Suppressor macrophage treated with lipopolysaccharide for 4 hours (primary cell): ENCODE measurements around the gene PDX1.

Experiments used
- DNase-seq: peaks from one replicate; pipeline ENCODE4 v3.0.0-alpha.2; 2020

Gene PDX1

GRCh38 chr13:27919934-27920676 lies at the start of gene PDX1:
Gene PDX1 (plus strand): TSS chr13:27920000. CDS start chr13:27920139, 139 bp downstream.
- DNase-seq, result peak; percentile 35

GRCh38 chr13:27878274-27878673 lies 41.5 kb upstream of the PDX1 start:
- DNase-seq, result no peak

DNA sequence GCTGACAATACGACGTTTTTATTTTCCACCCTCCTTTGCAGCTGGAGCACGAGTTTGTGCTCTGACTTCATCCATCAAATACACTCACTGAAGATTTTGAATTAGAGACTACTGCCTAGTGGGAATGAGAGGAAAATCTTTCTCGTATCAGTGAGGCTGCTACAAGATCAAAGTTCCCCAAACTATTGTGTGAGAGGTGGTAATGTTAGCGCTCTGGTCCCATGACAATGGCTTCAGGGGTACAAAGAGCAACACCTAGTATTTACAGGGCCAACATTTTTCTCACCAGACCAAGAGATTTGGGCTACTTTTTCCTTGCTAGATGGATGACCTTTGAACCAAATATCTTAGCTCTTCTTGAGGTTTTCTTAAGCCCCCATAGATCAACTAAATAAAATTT lies 30.3 kb upstream of the PDX1 start:
- no peak for DNase-seq

- no peak for DNase-seq
Measured at GRCh38 chr13:27896726-27897125, 23.1 kb upstream of the PDX1 start.

DNA sequence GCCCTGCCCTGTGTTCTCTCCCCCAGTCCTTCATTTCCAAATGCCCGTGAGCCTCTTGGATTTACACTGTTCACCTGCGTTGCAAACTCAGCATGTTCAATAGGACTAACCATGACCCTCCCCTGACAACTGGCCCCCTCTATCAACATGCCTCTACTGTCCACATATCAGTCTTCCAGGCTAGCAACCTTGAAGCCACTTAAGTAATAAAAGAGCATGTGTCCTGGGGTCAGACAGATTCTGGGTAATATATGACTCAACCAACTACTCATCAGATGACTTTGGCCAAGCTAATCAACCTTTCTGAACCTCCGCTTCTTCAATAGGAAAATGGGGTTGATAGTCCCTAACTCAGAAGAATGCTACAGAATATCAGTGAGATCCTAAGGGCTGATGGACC lies 15.1 kb upstream of the PDX1 start:
- no peak for DNase-seq

GRCh38 chr13:27905650-27906049 lies 14.2 kb upstream of the PDX1 start:
- DNase-seq, result no peak

- DNase-seq, result no peak
Measured at GRCh38 chr13:27907121-27907787, 12.5 kb upstream of the PDX1 start.

GRCh38 chr13:27909378-27909777 lies 10.4 kb upstream of the PDX1 start:
- DNase-seq, result no peak

GRCh38 chr13:27911521-27911920 lies 8.3 kb upstream of the PDX1 start:
- no peak for DNase-seq

DNA sequence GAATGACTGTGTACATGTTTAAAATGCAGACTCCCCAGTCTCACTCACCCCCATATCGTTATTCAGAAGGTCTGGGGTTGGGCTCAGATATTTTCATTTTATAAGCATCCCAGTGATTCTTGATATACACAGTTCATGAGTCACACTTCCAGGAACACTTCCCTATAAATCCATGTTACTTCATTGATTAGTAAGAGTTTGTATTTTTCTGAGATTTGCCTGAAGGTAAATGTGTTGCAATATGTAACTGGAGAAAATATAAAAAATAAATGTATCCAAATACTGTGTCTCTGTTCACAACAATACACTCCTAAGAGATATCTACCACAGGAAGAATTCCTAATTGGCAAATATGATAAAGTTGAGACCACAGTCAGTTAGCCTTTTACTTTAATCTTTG lies 6.6 kb upstream of the PDX1 start:
- DNase-seq, result no peak

DNA sequence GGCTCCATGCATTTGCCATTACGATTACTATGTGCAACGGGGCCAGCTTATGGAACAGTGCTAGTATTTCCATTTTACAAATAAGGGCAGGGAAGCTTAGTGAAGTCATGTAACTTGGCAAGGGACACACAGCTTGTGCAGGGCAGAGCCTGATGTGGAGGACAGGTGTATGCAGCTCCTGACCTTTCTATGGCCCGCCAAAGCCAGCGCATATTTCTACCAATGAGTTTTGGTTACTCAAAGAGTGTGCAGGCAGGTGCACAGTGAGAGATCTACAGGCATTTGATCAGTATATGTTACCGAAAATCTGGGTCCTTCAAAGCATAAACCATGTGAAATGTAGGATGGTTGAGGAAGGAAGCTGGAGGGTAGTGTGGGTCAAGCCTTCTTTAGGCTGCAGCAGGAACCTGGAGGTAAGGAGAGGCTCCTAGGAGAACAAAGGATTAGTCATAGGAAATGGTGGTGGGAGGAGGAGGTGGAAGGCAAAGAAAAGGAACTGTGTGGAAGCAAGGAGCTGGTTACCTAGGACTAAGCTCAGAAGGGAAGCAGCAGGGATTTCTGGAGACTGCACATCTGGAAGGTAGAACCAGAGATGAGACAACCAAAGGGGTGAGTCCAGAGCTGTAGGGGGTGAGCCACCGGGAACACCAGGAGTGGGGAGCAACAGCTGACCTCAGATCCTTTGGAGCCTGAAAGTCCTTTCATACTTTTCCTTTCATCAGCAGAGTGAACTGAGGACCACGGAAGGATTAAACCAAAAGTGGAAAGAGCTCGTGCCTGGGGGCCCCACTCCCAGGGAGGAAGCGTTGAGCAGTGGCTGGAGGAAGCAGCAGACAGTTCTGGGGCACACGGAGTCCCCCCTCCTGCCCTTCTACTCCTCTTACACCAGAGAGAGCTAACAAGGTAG lies 4.2 kb upstream of the PDX1 start:
- no peak for DNase-seq

DNA sequence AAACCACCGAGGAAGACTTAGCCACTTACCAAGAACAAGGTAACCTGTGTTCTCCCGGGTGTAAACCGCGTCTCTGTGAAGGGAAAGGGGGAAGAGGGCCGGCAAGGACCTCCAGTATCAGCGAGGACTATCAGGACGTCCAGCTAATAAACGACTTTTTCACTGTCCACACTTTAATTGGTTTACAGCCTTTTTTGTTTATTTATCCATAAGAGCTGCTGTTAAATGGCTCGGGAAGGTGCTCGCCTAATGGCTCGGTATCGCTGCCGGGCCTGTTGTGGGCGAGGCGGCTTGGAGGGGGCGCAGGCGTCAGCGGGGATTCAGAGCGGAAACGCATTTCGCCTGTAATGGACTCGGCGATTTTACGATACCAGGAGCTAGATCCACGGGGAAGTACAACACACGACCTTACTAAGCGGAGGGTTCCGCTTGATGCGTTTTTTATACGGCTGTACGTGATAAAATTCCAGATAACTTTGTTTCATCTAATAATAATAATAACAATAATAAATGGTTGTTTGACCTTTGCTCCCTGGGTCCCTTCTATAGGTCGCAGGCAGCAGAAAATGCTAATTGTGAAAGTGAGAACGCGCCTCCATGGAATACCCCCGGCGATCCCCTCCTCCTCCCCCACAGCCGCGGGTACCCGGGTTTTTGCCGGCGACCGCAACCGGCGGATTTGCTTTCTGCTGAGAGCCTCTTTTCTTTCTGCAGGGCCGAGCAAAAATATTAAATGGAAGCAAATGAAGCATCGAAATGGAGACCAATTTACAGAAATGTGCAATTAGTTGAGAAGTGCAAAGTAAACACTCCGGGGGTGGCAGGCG lies 2.5 kb upstream of the PDX1 start:
- no peak for DNase-seq

DNA sequence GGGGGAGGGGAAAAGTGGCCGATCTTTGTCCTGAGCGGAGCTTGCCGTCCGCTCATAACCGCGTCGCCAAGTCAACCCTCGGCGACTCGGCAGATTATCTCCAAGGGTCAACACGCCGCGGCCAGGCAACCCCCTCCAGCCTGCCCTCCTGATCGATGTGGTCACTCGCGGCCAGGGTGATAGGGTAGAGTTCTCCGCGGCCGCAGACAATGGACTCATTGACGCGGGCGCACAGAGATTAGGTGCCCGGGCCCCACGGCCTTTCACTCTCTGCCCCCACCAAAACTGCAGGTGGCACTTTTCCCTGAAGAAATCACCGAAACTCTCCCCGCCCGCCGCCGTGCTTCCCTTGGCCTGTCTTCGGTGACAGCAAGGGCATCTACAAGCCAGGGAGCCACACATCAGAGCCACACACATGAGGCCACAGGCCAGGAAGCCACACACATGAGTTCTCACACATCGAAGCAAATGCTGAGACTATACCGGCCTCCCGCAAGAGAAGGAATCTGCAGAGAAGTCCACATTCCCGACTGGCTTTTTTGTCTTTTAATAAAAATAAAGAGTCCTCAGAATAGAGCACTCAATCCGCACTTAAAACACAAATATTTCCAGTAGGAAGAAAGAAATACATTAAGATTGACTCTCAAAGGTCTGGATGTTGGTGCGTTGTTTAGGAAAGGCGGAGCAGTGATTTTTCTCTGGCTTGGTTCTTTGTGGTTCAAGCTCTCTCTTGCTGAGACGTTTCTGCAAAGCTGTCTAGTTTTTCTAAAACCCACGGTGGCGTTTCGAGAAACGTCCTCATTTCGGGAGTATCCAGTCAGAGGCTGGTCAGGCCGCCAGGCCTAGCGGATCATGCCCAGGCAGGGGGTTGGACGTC lies 1.5 kb upstream of the PDX1 start:
- DNase-seq, result no peak

GRCh38 chr13:27918918-27919658 lies 712 bp upstream of the PDX1 start:
- DNase-seq, result no peak

GRCh38 chr13:27919659-27919933 lies 204 bp upstream of the PDX1 start:
- DNase-seq, result no peak

- peak; percentile 19 for DNase-seq
Measured at GRCh38 chr13:27920677-27921420, 1.0 kb downstream of the PDX1 start.

DNA sequence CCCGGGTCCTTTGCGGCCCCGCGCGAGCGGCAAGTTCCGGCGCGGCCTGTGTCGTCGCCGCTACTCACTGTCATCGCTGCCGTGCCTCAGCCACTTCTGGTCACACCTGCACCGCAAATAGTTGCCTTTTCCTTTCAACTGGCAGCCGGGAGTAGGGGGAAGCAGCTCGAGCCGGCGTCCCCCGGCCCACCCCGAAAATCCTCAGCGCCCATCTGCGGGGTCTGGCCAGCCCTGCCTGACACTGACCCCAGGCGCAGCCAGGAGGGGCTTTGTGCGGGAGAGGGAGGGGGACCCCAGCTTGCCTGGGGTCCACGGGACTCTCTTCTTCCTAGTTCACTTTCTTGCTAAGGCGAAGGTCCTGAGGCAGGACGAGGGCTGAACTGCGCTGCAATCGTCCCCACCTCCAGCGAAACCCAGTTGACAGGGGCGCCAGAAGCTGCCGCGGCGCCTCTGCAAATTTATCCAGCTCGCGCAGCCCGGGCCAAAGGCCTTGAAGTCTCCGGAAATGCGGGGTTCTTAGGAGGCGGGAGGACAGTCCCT lies 1.7 kb downstream of the PDX1 start:
- DNase-seq, result no peak

DNA sequence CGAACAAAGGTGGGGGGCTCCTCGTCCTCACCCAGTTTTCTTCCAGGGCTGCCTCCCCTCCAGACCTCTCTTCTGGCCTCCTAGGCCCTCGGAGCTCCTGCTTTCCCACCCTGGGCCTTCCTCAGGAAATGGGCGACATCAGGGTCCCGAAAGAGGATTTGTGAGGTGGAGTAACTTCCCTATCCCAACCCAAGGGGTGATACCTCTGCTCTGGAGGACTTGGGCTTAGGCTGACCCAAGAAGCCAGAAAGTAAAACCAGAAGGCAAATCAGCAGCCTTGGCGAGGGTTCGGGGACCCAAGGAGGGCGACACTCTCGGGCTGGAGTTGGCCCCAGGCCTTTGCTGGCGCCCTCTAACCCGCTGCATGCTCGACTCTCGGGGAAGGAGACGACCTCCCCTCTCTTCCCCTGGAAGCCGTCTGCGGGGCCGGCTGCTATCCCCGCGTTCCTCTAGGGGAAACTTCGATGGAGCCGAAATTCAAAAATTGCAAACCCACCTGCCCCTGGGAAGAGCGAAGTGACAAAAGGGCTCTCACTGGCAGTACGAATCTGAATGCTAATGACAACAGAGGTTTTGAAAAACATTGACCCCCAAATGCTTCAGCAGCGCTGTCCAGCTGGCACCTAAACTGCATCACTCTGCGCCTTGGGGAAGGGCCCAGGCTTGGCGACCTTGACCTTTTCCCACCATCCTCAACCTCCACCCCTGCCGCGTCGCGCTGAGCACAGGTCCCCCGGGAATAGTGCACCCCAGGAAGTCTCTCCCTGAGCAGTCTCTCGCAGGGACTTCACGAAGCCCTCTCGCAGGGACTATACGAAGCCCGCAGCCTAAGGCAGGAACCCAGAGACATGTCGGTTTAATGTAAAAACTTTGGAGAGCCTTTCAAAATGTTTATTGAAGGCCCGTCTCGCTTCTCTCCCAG lies 2.4 kb downstream of the PDX1 start:
- no peak for DNase-seq
